Measurements from ENCODE around the gene AMFR.

Gene AMFR

GRCh38 chr16:56350491-56351405, 74.6 kb downstream of the AMFR start:
- no peak for TF ChIP-seq CTCF (IDR thresholded peaks at IDR 0.05; ENCODE audit: low read depth, low read length)
- no peak overlapping the region for H3K4me3 ChIP-seq (ENCODE audit: low read depth, low read length)
- no peaks in the 10 kb centered on the region for H3K27me3 ChIP-seq (ENCODE audit: insufficient read depth, low read depth, severe bottlenecking)
- H3K9me3 ChIP-seq (ENCODE audit: severe bottlenecking) = no peaks in the 10 kb centered on the region
- DNase-seq = no peak
- no peaks in the 10 kb centered on the region for H3K36me3 ChIP-seq
- H3K27ac ChIP-seq = no peak overlapping the region

- no peak for TF ChIP-seq CTCF (IDR thresholded peaks at IDR 0.05; ENCODE audit: low read depth, low read length)
- no peaks in the 10 kb centered on the region for H3K9me3 ChIP-seq (ENCODE audit: severe bottlenecking)
- H3K27me3 ChIP-seq (ENCODE audit: insufficient read depth, low read depth, severe bottlenecking) = no peaks in the 10 kb centered on the region
- H3K36me3 ChIP-seq = no peaks in the 10 kb centered on the region; the same call in 1 of the 2 replicates
- DNase-seq = no peak
- no peak overlapping the region for H3K4me3 ChIP-seq (ENCODE audit: low read depth, low read length)
- no peak overlapping the region for H3K27ac ChIP-seq
These were observed 75.6 kb downstream of the AMFR start for GRCh38 chr16:56349711-56350161.

- Histone ChIP-seq H3K27me3 (ENCODE audit: insufficient read depth, low read depth, severe bottlenecking) (no peaks in the 10 kb centered on the region), H3K27ac (no peak overlapping the region), H3K4me3 (ENCODE audit: low read depth, low read length) (no peak overlapping the region), H3K36me3 (peaks cover under 1% of the 10 kb centered on the region; the same call in 1 of the 2 replicates), H3K9me3 (ENCODE audit: severe bottlenecking) (no peaks in the 10 kb centered on the region)
- DNase-seq = no peak
- peak; percentile 33; the same call in 1 of the 2 replicates for TF ChIP-seq CTCF (IDR thresholded peaks at IDR 0.05; ENCODE audit: low read depth, low read length)
These were observed 76.3 kb downstream of the AMFR start for GRCh38 chr16:56349086-56349415.

GRCh38 chr16:56348168-56349085, 76.9 kb downstream of the AMFR start:
- H3K9me3 ChIP-seq (ENCODE audit: severe bottlenecking) = no peaks in the 10 kb centered on the region
- H3K36me3 ChIP-seq = peaks cover 7% of the 10 kb centered on the region; the same call in 1 of the 2 replicates
- DNase-seq = no peak
- 0 out of 2 replicates have a peak, but pooled peaks have one; percentile 7 for TF ChIP-seq CTCF (IDR thresholded peaks at IDR 0.05; ENCODE audit: low read depth, low read length)
- H3K27ac ChIP-seq = no peak overlapping the region
- H3K27me3 ChIP-seq (ENCODE audit: insufficient read depth, low read depth, severe bottlenecking) = no peaks in the 10 kb centered on the region
- no peak overlapping the region for H3K4me3 ChIP-seq (ENCODE audit: low read depth, low read length)

- no peak for DNase-seq
- peaks cover 7% of the 10 kb centered on the region; the same call in 1 of the 2 replicates for H3K36me3 ChIP-seq
- H3K4me3 ChIP-seq (ENCODE audit: low read depth, low read length) = no peak overlapping the region
- no peaks in the 10 kb centered on the region for H3K9me3 ChIP-seq (ENCODE audit: severe bottlenecking)
- no peak for TF ChIP-seq CTCF (IDR thresholded peaks at IDR 0.05; ENCODE audit: low read depth, low read length)
- H3K27me3 ChIP-seq (ENCODE audit: insufficient read depth, low read depth, severe bottlenecking) = no peaks in the 10 kb centered on the region
- H3K27ac ChIP-seq = no peak overlapping the region
These were observed 77.7 kb downstream of the AMFR start for GRCh38 chr16:56347670-56348069.
